ENCODE data around the gene ACSS1.

DNA sequence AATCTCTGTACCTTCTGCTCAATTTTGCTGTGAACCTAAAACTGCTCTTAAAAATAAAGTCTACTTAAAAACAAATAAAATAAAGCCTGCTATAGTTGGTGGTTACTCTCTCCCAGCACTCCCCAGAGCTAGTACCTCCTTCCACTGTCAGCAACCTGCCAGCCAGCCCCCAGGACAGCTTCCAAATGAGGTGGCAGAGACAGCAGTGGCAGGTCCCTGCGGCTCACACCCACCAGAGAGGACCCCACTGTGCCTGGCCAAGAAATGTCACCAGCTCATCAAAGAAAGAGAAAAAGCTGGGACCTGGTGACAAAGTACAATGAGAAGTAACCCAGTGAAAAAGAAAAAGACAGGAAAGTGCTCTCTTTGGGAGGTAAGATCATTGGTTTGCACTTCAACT, 80.6 kb downstream of the ACSS1 start:
- TF ChIP-seq POLR2A (IDR thresholded peaks at IDR 0.05) = no peak
- TF ChIP-seq, protein P1, sequence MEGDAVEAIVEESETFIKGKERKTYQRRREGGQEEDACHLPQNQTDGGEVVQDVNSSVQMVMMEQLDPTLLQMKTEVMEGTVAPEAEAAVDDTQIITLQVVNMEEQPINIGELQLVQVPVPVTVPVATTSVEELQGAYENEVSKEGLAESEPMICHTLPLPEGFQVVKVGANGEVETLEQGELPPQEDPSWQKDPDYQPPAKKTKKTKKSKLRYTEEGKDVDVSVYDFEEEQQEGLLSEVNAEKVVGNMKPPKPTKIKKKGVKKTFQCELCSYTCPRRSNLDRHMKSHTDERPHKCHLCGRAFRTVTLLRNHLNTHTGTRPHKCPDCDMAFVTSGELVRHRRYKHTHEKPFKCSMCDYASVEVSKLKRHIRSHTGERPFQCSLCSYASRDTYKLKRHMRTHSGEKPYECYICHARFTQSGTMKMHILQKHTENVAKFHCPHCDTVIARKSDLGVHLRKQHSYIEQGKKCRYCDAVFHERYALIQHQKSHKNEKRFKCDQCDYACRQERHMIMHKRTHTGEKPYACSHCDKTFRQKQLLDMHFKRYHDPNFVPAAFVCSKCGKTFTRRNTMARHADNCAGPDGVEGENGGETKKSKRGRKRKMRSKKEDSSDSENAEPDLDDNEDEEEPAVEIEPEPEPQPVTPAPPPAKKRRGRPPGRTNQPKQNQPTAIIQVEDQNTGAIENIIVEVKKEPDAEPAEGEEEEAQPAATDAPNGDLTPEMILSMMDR (IDR thresholded peaks at IDR 0.05) = no peak

Measured in tibial nerve (tissue), 3 donors.